GM18867 (cell line): ENCODE data around the gene SLC35D1.

ENCODE experiments used
- ATAC-seq: cut with Tn5 transposase; IDR thresholded peaks from one replicate; pipeline ENCODE4 v1.9.1; 2021; ENCODE audit warnings: mild to moderate bottlenecking, moderate library complexity; ENCODE audit not compliant: unreplicated experiment

SLC35D1 gene

GRCh38 chr1:67044631-67045270 is 9.2 kb downstream of the SLC35D1 start:
- ATAC-seq: no peak

DNA sequence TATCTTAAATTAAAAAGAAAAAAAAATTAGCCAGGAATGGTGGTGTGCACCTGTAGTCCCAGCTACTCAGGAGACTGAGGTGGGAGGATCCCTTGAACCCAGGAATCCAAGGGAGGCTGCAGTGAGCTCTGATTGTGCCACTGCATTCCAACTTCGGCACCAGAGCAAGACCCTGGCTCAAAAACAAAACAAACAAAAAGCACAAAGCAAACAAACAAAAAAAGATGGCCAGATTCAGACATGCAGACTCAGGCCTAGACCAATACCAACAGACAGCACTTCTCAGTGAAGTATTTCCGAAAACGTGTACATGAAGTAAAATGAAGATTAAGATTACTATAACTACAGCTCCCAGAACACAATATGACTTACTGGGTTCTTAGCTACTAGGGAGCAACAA is 10.6 kb downstream of the SLC35D1 start:
- ATAC-seq: no peak

GRCh38 chr1:67041841-67042503 is 12.0 kb downstream of the SLC35D1 start:
- no peak for ATAC-seq

- no peak for ATAC-seq
These were observed 13.5 kb downstream of the SLC35D1 start for GRCh38 chr1:67040405-67040804.

- no peak for ATAC-seq
These were observed 22.1 kb downstream of the SLC35D1 start for GRCh38 chr1:67031859-67032247.

DNA sequence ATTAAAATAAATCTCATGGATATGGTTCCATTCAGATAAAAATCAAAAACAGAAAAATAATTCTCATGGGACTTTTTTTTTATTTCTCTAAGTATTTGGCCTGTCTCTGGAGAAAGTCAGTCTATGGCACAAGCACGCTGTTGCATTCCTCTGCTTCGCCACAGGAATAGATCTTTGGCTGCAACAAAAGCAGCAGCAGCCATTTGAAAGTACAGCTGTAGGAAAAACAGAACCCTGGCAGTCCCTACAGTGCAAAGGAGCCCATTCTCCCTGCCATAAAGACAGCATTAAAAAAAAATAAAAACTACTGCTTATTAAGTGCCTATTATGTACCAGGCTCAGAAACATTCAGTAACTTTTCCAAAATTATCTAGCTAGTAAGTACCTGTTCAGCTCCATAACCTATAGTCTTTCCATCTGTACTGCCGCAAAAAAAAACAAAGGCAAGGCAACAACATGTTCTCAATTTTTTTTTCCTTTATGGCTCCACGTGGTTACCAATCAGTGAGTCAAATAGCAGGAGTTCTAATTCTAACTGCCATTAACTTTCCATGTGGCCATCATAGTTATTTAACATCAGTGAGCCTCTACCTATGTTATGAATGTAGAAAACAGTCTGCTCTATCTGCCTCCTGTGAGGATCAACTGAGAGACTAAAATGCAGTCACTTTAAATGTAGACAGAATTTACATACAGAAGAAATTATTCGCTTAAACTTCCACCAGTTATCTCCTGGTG is 22.7 kb downstream of the SLC35D1 start:
- no peak for ATAC-seq

GRCh38 chr1:67029472-67029871 is 24.5 kb downstream of the SLC35D1 start:
- ATAC-seq: no peak

DNA sequence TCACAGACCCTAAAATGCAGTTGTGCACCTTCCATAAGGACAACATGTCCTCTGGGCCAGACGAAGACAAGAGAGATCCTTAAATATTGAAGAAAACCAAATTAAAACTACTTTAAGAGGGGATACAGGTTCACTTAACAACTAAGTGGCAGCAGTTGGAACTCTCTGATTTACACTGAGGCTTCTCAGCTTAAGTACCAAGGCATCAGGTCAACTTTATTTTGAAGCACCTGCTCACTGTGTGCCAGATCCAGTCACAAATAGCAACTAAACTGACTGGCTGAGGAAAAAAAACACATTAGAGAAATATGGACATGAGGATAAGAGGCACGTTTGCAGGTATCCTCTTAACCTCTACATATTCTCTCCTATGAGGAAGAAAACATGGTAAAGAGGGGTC is 33.2 kb downstream of the SLC35D1 start:
- ATAC-seq: no peak

- ATAC-seq: no peak
These were observed 33.6 kb downstream of the SLC35D1 start for GRCh38 chr1:67020304-67020703.

GRCh38 chr1:67019600-67020136 is 34.3 kb downstream of the SLC35D1 start:
- no peak for ATAC-seq

DNA sequence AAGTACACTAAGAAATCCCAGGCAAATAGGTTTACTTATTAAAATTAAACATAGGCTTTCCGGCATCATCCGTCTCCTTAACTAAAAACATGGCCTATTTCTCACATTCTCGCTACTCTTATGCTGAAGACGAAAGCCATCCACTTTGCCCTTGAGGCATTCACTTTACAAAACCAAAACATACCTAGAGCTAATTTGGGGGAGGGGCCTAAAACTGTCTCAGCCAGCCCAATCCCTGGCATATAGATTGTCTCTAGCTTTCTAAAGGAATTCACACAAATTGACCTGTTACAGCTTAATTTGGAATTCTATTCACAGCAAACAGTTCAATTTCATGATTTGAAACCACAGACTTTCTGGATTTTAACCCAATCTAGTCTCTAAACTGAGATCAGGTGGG is 34.8 kb downstream of the SLC35D1 start:
- no peak for ATAC-seq

- ATAC-seq: no peak
These were observed 35.4 kb downstream of the SLC35D1 start for GRCh38 chr1:67018574-67018973.

DNA sequence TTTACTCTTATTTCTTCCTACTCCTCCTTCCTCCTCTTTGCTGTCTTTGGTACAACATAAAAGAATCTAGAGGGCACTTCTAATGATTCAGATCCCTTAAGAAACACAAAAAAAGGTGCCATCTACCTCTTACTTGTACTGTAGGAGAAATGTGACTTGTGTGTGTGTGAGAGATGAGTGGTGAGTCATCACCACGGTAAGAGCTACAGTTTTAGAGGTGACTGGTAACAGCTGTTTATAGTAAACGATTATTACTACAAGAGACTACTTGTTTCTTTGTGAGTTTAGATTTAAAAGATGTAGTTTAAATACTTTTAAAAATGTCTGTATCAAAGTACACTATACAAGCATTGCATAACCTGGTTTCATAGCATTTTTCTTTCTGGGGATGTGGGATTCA is 40.4 kb downstream of the SLC35D1 start:
- peak; percentile 55 for ATAC-seq

- ATAC-seq: no peak
These were observed 44.2 kb downstream of the SLC35D1 start for GRCh38 chr1:67009792-67010191.

GRCh38 chr1:67005068-67005467 is 48.9 kb downstream of the SLC35D1 start:
- no peak for ATAC-seq

DNA sequence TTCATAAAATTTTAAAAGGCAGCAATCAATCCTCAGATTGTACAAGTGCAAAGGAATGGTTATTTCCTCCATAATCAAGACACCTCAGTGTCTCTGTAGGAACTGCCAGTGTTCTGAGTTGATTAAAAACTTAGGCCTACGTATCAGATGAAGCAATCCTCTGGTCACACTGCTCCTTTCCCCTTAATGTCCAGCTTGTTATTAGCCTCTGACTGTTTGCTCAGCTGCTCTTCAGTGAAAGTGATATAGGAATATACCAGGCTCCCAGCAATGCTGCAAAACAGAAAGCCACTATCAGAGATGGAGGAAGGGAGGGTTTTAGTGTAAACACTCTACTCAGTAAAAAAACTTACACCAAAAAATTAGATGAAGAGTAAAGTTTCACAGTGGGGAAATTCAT is 49.8 kb downstream of the SLC35D1 start:
- no peak for ATAC-seq

DNA sequence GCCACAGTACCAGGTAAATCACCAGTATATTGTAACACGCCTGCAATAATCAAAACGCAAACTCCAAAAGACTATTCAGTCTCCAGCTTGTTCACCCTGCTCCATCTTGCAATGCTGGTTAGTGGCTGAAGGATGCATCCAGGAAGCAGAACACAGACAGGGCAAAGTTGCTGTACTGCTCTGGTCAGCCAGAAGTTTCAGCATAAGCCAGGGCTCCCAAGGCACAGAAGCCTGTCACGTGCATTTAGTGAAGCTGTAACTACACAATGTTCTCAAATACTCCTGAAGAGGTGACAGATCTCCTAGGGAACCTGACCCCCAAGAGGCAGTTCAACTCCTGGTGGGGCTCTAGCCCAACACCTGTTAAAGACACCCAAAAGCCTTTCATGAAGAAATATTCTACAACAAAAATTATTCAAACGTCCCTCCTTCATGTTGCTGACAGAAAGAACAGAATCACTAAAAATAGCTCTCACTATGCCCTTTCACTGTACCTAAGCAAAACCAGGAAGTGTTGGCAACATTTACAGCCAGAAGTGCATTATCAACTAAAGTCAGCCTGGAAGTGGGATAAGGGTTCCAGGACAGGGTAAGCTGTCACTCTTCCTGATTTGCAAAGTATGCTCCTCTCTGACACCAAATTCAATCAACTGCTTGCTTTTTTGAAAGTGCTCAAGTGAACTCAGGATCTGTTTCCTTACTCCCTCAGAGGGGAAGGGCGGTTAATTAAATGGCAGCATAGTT is 52.1 kb downstream of the SLC35D1 start:
- ATAC-seq: no peak

DNA sequence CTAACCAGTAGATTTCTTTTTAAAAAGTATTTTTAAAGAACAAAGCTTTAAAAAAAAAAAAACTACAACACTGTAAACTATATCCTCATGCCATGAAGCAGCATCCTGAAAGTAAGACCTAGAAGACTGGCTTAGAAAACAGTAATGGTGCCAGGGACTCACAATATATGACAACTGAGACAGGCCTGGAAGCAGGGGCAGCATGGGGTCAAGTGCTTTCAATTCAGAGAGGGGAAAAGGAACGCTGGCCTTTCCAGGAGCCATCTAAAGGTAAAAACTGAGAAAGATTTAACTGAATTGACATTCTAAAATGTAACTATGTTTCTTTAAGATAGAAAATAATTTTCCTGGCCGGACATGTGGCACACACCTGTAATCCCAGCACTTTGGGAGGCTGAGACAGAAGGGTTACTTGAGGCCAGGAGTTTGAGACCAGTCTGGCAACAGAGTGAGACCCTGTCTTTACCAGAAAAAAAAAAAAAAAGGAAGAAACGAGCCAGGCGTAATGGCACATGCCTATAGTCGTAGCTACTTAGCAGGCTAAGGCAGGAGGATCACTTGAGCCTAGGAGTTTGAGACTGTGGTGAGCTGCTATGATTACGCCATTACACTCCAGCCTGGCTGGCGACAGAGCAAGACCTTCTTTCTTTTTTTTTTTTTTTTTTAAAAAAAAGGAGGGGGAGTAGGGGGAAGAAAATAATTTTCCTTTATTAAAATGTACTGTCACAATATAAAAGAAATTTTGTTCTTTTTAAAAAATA is 54.1 kb downstream of the SLC35D1 start:
- no peak for ATAC-seq

- ATAC-seq: no peak
These were observed 55.0 kb downstream of the SLC35D1 start for GRCh38 chr1:66998972-66999371.

- ATAC-seq: peak; percentile 82
These were observed 57.8 kb downstream of the SLC35D1 start for GRCh38 chr1:66996018-66996682.
